ENCODE results near the gene TSPAN9.

- TF ChIP-seq CTCF (conservative IDR thresholded peaks at IDR 0.05) (no peak), EZH2 (IDR thresholded peaks at IDR 0.05; ENCODE audit: low read depth) (no peak)
Observed at GRCh38 chr12:3175238-3175637, 98.1 kb downstream of the TSPAN9 start.
